Naive thymus-derived CD4-positive, alpha-beta T cell (primary cell): ENCODE data around the gene FGD1. TPM values are rescaled to one million over a fixed set of nuclear protein-coding genes. Genes with fewer than 3 reads are reported as not detected.

Experiments
- ATAC-seq: fragments of 150-1000 bp; cut with Tn5 transposase; 2 replicates; pipeline ENCODE4 v1.10.0; 2021; ENCODE audit warnings: mild to moderate bottlenecking, moderate library complexity
- CTCF ChIA-PET: fragments of 350-600 bp; sonication (Branson Sonifier 250); formaldehyde crosslinking; loops from one replicate; lab custom pipeline; 2021; ENCODE audit warnings: antibody characterized with exemption; lab: Charles Lee
- POLR2A ChIA-PET: fragments of 350-600 bp; sonication (Branson Sonifier 250); formaldehyde crosslinking; loops from one replicate; lab custom pipeline; 2021; ENCODE audit warnings: antibody characterized with exemption, inconsistent platforms; lab: Charles Lee
- DNase-seq, 9 donors: peaks; one replicate each; pipeline versions ENCODE4 v3.0.0 to v3.0.0-alpha.2; 2020 to 2022; ENCODE audit warnings: mixed read lengths in 1 of 9
- H3K27ac ChIP-seq: one replicate; pipeline ENCODE4 v1.7.0; 2013; ENCODE audit warnings: mild to moderate bottlenecking, low read depth, low read length, moderate library complexity
- H3K27me3 ChIP-seq, 2 donors: one replicate each; pipeline ENCODE4 v1.7.0; 2013; ENCODE audit warnings: low read length in 2 of 2, mild to moderate bottlenecking in 2 of 2, moderate library complexity in 2 of 2; ENCODE audit not compliant: control insufficient read depth in 2 of 2, insufficient read depth in 2 of 2
- H3K36me3 ChIP-seq, 3 experiments: 1 replicate in 2 of 3; 2 replicates in 1 of 3; pipeline ENCODE4 v1.7.0; 2013; ENCODE audit warnings: low read length in 3 of 3, mild to moderate bottlenecking in 3 of 3, moderate library complexity in 1 of 3; ENCODE audit not compliant: insufficient read depth in 3 of 3, control insufficient read depth in 2 of 3
- H3K4me1 ChIP-seq, 2 donors: one replicate each; pipeline ENCODE4 v1.7.0; 2013; ENCODE audit warnings: low read length in 2 of 2, mild to moderate bottlenecking in 2 of 2, moderate library complexity in 1 of 2; ENCODE audit not compliant: control insufficient read depth in 2 of 2, insufficient read depth in 2 of 2
- H3K4me3 ChIP-seq: 2 replicates; pipeline ENCODE4 v1.7.0; 2013; ENCODE audit warnings: mild to moderate bottlenecking, low read length
- H3K9me3 ChIP-seq, 3 experiments: 1 replicate in 2 of 3; 2 replicates in 1 of 3; pipeline ENCODE4 v1.7.0; 2013; ENCODE audit warnings: low read length in 3 of 3; ENCODE audit not compliant: control insufficient read depth in 2 of 3
- H3K27ac Mint-ChIP-seq, 9 donors: one replicate each; pipeline ENCODE4 v1.8.0; 2020 to 2022; ENCODE audit warnings: mixed read lengths in 9 of 9, mild to moderate bottlenecking in 8 of 9, moderate library complexity in 5 of 9, inconsistent platforms in 2 of 9
- H3K27me3 Mint-ChIP-seq, 5 donors: one replicate each; pipeline ENCODE4 v1.8.0; 2021 to 2022; ENCODE audit warnings: mixed read lengths in 5 of 5, mild to moderate bottlenecking in 1 of 5
- H3K36me3 Mint-ChIP-seq, 5 donors: one replicate each; pipeline ENCODE4 v1.8.0; 2020 to 2022; ENCODE audit warnings: mixed read lengths in 5 of 5, mild to moderate bottlenecking in 3 of 5, inconsistent platforms in 1 of 5
- H3K4me1 Mint-ChIP-seq, 7 donors: one replicate each; pipeline ENCODE4 v1.8.0; 2020 to 2022; ENCODE audit warnings: mixed read lengths in 7 of 7, mild to moderate bottlenecking in 3 of 7, inconsistent platforms in 1 of 7
- H3K4me3 Mint-ChIP-seq, 10 donors: one replicate each; pipeline ENCODE4 v1.8.0; 2020 to 2022; ENCODE audit warnings: mild to moderate bottlenecking in 10 of 10, mixed read lengths in 10 of 10, moderate library complexity in 6 of 10, inconsistent platforms in 2 of 10
- H3K9me3 Mint-ChIP-seq, 11 donors: one replicate each; pipeline ENCODE4 v1.8.0; 2020 to 2022; ENCODE audit warnings: mixed read lengths in 11 of 11, mild to moderate bottlenecking in 4 of 11, inconsistent platforms in 1 of 11, moderate library complexity in 1 of 11
- intact Hi-C, 2 donors: fragments of 100-400 bp; cut with micrococcal nuclease; formaldehyde crosslinking; loops; one replicate each; pipeline ENCODE4 v1.15.1; 2023
- polyA plus RNA-seq, 2 donors: library from polyadenylated mRNA; unstranded; fragments of 300-500 nt; fragmentation: Illumina TruSeq; gene quantifications; one replicate each; pipeline ENCODE4 v1.2.3, GENCODE V29; 2021
- total RNA-seq, 6 experiments: library from RNA in 5 of 6; stranded (reverse) in 5 of 6; gene quantifications; 1 replicate in 5 of 6; 2 replicates in 1 of 6; pipeline ENCODE4 v1.2.3 and lab custom pipeline; 2021 to 2026

The FGD1 gene
- total and polyA plus RNA-seq, 7 experiments from 2014 or later = 0.07 to 1.1 (median 0.57) TPM; not detected in 3

GRCh38 chrX:54427837-54428424 lies 68.1 kb downstream of the FGD1 start:
- Mint-ChIP-seq H3K27ac (no peak overlapping the region), H3K9me3 (peaks cover 0 to 2% (median 0%) of the 10 kb centered on the region in 11 donors), H3K4me3 (no peak overlapping the region), H3K36me3 (no peaks in the 10 kb centered on the region), H3K4me1 (no peaks in the 10 kb centered on the region), H3K27me3 (peaks cover 0 to 3% (median 0%) of the 10 kb centered on the region in 5 donors)
- Histone ChIP-seq H3K27ac (no peak overlapping the region), H3K4me1 (no peaks in the 10 kb centered on the region), H3K36me3 (no peaks in the 10 kb centered on the region), H3K4me3 (no peak overlapping the region), H3K9me3 (no peaks in the 10 kb centered on the region), H3K27me3 (no peaks in the 10 kb centered on the region)
- ATAC-seq = no peak
- POLR2A ChIA-PET = no interaction called here
- DNase-seq = no peak
- CTCF ChIA-PET = no interaction called here
- intact Hi-C loops = no loop called here

- POLR2A ChIA-PET = no interaction called here
- H3K27ac Mint-ChIP-seq = no peak overlapping the region
- CTCF ChIA-PET = interaction anchor here (0.6 kb wide), 1 partner anchor 10 kb away, joined by 3 read pairs; no protein-coding TSS in a partner anchor
These were observed 72.7 kb downstream of the FGD1 start for GRCh38 chrX:54423161-54423888.

GRCh38 chrX:54422168-54422567 lies 73.9 kb downstream of the FGD1 start:
- intact Hi-C loops = loop anchor here in 1 of 2 donors (5.0 kb wide), 1 partner anchor 365 kb away; no protein-coding TSS in a partner anchor
- no peaks in the 10 kb centered on the region for H3K9me3 Mint-ChIP-seq
- ChIA-PET CTCF (no interaction called here), POLR2A (no interaction called here)
- DNase-seq (no peak), ATAC-seq (no peak)
- H3K4me1 ChIP-seq = no peaks in the 10 kb centered on the region
- no peak overlapping the region for H3K4me3 ChIP-seq
- no peaks in the 10 kb centered on the region for H3K9me3 ChIP-seq
- H3K27me3 Mint-ChIP-seq = peaks cover under 1 to 16% (median 4%) of the 10 kb centered on the region in 5 donors
- no peak overlapping the region for H3K27ac Mint-ChIP-seq
- no peaks in the 10 kb centered on the region for H3K4me1 Mint-ChIP-seq
- no peaks in the 10 kb centered on the region for H3K27me3 ChIP-seq
- H3K36me3 Mint-ChIP-seq = no peaks in the 10 kb centered on the region
- no peak overlapping the region for H3K4me3 Mint-ChIP-seq
- H3K27ac ChIP-seq = no peak overlapping the region
- H3K36me3 ChIP-seq = no peaks in the 10 kb centered on the region

More at GRCh38 chrX:54423161-54423888, 72.7 kb downstream of the FGD1 start:
- Mint-ChIP-seq H3K36me3 (no peaks in the 10 kb centered on the region), H3K4me1 (no peaks in the 10 kb centered on the region), H3K4me3 (no peak overlapping the region), H3K9me3 (no peaks in the 10 kb centered on the region), H3K27me3 (peaks cover 0 to 13% (median 2%) of the 10 kb centered on the region in 5 donors)
- Histone ChIP-seq H3K27ac (no peak overlapping the region), H3K36me3 (no peaks in the 10 kb centered on the region), H3K9me3 (no peaks in the 10 kb centered on the region), H3K27me3 (no peaks in the 10 kb centered on the region), H3K4me3 (no peak overlapping the region), H3K4me1 (no peaks in the 10 kb centered on the region)
- intact Hi-C loops = loop anchor here (1.0 to 5.0 kb wide), 2 partner anchors 364 to 634 kb away; no protein-coding TSS in a partner anchor
- ATAC-seq (no peak), DNase-seq (no peak)

GRCh38 chrX:54419559-54420302 lies 76.3 kb downstream of the FGD1 start:
- Mint-ChIP-seq H3K27ac (no peak overlapping the region), H3K4me1 (peaks cover 0 to 8% (median 4%) of the 10 kb centered on the region in 7 donors), H3K9me3 (no peaks in the 10 kb centered on the region), H3K4me3 (no peak overlapping the region), H3K27me3 (peaks cover 5 to 27% (median 6%) of the 10 kb centered on the region in 5 donors), H3K36me3 (no peaks in the 10 kb centered on the region)
- POLR2A ChIA-PET = no interaction called here
- Histone ChIP-seq H3K4me3 (no peak overlapping the region), H3K27me3 (no peaks in the 10 kb centered on the region), H3K36me3 (no peaks in the 10 kb centered on the region), H3K9me3 (no peaks in the 10 kb centered on the region), H3K27ac (no peak overlapping the region), H3K4me1 (no peaks in the 10 kb centered on the region)
- no peak for ATAC-seq
- CTCF ChIA-PET = no interaction called here
- intact Hi-C loops = loop anchor here in 1 of 2 donors (5.0 kb wide), 1 partner anchor 368 kb away; no protein-coding TSS in a partner anchor
- DNase-seq = no peak

- peaks cover 5 to 32% (median 6%) of the 10 kb centered on the region in 5 donors for H3K27me3 Mint-ChIP-seq
- Histone ChIP-seq H3K4me1 (no peaks in the 10 kb centered on the region), H3K4me3 (no peak overlapping the region), H3K27ac (no peak overlapping the region), H3K36me3 (no peaks in the 10 kb centered on the region), H3K27me3 (no peaks in the 10 kb centered on the region), H3K9me3 (no peaks in the 10 kb centered on the region)
- no peak for DNase-seq
- H3K4me3 Mint-ChIP-seq = no peak overlapping the region
- no peaks in the 10 kb centered on the region for H3K9me3 Mint-ChIP-seq
- ChIA-PET POLR2A (no interaction called here), CTCF (no interaction called here)
- intact Hi-C loops = no loop called here
- H3K27ac Mint-ChIP-seq = no peak overlapping the region
- no peaks in the 10 kb centered on the region for H3K36me3 Mint-ChIP-seq
- ATAC-seq = no peak
- peaks cover 0 to 8% (median 4%) of the 10 kb centered on the region in 7 donors for H3K4me1 Mint-ChIP-seq
These were observed 79.1 kb downstream of the FGD1 start for GRCh38 chrX:54416965-54417364.

- ATAC-seq = no peak
- Mint-ChIP-seq H3K27ac (peak overlapping the region in 1 of 9 donors; percentile 11), H3K27me3 (peaks cover 5 to 30% (median 6%) of the 10 kb centered on the region in 5 donors), H3K36me3 (no peaks in the 10 kb centered on the region), H3K4me1 (peaks cover 0 to 8% (median 4%) of the 10 kb centered on the region in 7 donors), H3K4me3 (no peak overlapping the region), H3K9me3 (no peaks in the 10 kb centered on the region)
- intact Hi-C loops = no loop called here
- H3K9me3 ChIP-seq = no peaks in the 10 kb centered on the region
- no peak for DNase-seq
- H3K36me3 ChIP-seq = no peaks in the 10 kb centered on the region
- CTCF ChIA-PET = no interaction called here
- H3K4me1 ChIP-seq = no peaks in the 10 kb centered on the region
- no peak overlapping the region for H3K27ac ChIP-seq
- POLR2A ChIA-PET = no interaction called here
- no peak overlapping the region for H3K4me3 ChIP-seq
- H3K27me3 ChIP-seq = no peaks in the 10 kb centered on the region
These were observed 80.3 kb downstream of the FGD1 start for GRCh38 chrX:54415534-54416350.
